Stimulated activated CD4-positive, alpha-beta T cell treated with anti-CD3 and anti-CD28 coated beads, Interleukin-2, amount 100 ng/mL, for 48 hours (primary cell): ENCODE results near the gene PCDHA9.
A peak's percentile ranks its signal among the peaks of the same experiment; 100 is the strongest.
"Not testable (repeated sequence)": the region's sequence is repeated elsewhere in the genome, so short reads cannot be mapped to it uniquely, and the experiment has no call there.

Source experiments
- DNase-seq, 2 donors: peaks; one replicate each; pipeline ENCODE4 v3.0.0-alpha.2; 2020

Gene PCDHA9

DNA sequence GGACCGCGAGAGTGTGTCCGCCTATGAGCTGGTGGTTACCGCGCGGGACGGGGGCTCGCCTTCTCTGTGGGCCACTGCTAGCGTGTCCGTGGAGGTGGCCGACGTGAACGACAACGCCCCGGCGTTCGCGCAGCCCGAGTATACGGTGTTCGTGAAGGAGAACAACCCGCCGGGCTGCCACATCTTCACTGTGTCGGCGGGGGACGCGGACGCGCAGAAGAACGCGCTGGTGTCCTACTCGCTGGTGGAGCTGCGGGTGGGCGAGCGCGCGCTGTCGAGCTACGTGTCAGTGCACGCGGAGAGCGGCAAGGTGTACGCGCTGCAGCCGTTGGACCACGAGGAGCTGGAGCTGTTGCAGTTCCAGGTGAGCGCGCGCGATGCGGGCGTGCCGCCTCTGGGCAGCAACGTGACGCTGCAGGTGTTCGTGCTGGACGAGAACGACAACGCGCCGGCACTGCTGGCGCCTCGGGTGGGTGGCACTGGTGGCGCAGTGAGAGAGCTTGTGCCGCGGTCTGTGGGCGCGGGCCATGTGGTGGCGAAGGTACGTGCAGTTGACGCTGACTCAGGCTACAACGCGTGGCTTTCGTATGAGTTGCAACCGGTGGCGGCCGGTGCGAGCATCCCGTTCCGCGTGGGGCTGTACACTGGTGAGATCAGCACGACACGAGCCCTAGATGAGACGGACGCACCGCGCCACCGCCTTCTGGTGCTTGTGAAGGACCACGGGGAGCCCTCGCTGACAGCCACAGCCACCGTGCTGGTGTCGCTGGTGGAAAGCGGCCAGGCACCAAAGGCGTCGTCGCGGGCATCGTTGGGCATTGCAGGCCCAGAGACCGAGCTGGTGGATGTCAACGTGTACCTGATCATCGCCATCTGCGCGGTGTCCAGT lies 12.3 kb upstream of the PCDHA9 start:
- no peak for DNase-seq

DNA sequence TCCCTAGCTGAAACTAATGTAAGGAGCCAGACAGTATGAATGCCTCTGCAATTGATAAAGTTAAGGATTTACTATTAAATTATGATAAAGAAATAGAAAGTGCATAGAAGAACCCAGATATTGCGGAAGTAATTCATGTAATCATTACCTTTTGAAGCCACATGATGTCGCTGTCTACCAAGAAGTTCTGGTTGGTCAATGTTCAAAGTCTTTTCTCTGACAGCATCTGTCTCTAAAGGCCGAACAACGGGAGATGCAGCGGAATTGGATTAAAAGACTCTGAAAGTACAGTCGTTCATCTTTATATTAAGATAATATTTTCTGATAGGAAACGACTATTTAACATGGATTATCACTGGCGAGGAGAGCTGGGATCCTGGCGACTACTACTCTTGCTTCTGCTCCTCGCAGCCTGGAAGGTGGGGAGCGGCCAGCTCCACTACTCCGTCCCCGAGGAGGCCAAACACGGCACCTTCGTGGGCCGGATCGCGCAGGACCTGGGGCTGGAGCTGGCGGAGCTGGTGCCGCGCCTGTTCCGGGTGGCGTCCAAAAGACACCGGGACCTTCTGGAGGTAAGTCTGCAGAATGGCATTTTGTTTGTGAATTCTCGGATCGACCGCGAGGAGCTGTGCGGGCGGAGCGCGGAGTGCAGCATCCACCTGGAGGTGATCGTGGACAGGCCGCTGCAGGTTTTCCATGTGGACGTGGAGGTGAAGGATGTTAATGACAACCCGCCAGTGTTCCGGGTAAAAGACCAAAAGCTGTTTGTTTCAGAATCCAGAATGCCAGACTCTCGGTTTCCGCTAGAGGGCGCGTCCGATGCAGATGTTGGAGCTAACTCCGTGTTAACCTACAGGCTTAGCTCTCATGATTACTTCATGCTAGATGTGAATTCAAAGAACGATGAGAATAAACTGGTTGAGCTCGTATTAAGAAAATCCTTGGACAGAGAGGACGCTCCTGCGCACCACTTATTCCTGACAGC lies 6.9 kb upstream of the PCDHA9 start, which contains the start of gene PCDHA8:
PCDHA8 (plus strand) TSS at position 210 of the 985 bp plus-strand sequence; CDS start at position 345, 135 bp downstream.
- DNase-seq: peak in 1 of 2 donors; percentile 24

DNA sequence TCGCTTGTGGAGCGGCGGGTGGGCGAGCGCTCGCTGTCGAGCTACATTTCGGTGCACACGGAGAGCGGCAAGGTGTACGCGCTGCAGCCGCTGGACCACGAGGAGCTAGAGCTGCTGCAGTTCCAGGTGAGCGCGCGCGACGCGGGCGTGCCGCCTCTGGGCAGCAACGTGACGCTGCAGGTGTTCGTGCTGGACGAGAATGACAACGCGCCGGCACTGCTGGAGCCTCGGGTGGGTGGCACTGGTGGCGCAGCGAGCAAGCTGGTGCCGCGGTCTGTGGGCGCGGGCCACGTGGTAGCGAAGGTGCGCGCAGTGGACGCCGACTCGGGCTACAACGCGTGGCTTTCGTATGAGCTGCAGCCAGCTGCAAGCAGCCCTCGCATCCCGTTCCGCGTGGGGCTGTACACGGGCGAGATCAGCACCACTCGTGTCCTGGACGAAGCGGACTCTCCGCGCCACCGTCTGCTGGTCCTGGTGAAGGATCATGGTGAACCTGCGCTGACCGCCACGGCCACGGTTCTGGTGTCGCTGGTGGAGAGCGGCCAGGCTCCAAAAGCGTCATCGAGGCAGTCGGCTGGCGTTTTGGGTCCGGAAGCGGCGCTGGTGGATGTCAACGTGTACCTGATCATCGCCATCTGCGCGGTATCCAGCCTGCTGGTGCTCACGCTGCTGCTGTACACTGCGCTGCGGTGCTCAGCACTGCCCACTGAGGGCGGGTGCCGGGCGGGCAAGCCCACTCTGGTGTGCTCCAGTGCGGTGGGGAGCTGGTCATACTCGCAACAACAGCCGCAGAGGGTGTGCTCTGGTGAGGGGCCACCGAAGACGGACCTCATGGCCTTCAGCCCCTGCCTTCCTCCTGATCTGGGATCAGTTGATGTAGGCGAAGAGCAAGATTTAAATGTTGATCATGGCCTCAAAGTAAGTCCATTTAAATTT lies 5.1 kb upstream of the PCDHA9 start:
- DNase-seq: no peak

DNA sequence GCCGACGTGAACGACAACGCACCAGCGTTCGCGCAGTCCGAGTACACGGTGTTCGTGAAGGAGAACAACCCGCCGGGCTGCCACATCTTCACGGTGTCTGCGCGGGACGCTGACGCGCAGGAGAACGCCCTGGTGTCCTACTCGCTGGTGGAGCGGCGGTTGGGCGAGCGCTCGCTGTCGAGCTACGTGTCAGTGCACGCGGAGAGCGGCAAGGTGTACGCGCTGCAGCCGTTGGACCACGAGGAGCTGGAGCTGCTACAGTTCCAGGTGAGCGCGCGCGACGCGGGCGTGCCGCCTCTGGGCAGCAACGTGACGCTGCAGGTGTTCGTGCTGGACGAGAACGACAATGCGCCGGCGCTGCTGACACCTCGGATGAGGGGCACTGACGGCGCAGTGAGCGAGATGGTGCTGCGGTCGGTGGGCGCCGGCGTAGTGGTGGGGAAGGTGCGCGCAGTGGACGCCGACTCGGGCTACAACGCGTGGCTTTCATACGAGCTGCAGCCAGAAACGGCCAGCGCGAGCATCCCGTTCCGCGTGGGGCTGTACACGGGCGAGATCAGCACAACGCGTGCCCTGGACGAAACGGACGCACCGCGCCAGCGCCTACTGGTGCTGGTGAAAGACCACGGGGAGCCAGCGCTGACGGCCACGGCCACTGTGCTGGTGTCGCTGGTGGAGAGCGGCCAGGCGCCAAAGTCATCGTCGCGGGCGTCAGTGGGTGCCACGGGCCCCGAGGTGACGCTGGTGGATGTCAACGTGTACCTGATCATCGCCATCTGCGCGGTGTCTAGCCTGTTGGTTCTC lies 1.9 kb downstream of the PCDHA9 start:
- not testable (repeated sequence) for DNase-seq

DNA sequence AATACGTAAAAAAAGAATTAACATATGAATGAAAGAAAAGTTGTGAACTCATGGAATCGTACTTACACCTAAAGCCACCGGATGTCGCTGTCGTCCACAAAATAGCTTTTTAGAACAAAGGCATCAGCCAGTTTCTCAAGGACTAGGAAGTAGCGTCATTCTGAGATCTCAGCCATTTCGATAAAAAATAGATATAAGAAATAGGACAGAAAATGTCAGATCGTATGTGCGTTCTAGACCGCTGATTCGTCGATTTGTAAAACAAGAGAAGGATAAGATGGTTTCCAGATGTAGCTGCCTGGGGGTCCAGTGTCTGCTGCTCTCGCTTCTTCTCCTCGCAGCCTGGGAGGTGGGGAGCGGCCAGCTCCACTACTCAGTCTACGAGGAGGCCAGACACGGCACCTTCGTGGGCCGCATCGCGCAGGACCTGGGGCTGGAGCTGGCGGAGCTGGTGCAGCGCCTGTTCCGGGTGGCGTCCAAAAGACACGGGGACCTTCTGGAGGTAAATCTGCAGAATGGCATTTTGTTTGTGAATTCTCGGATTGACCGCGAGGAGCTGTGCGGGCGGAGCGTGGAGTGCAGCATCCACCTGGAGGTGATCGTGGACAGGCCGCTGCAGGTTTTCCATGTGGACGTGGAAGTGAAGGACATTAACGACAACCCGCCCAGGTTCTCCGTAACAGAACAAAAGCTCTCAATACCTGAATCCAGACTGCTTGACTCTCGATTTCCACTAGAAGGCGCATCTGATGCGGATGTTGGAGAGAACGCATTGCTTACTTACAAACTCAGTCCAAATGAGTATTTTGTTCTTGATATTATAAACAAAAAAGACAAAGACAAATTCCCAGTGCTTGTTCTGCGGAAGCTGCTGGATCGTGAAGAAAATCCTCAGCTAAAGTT lies 7.8 kb downstream of the PCDHA9 start, which contains the start of gene PCDHA10:
PCDHA10 (plus strand) TSS at position 126 of the 903 bp plus-strand sequence; CDS start at position 278, 152 bp downstream.
- DNase-seq: no peak

DNA sequence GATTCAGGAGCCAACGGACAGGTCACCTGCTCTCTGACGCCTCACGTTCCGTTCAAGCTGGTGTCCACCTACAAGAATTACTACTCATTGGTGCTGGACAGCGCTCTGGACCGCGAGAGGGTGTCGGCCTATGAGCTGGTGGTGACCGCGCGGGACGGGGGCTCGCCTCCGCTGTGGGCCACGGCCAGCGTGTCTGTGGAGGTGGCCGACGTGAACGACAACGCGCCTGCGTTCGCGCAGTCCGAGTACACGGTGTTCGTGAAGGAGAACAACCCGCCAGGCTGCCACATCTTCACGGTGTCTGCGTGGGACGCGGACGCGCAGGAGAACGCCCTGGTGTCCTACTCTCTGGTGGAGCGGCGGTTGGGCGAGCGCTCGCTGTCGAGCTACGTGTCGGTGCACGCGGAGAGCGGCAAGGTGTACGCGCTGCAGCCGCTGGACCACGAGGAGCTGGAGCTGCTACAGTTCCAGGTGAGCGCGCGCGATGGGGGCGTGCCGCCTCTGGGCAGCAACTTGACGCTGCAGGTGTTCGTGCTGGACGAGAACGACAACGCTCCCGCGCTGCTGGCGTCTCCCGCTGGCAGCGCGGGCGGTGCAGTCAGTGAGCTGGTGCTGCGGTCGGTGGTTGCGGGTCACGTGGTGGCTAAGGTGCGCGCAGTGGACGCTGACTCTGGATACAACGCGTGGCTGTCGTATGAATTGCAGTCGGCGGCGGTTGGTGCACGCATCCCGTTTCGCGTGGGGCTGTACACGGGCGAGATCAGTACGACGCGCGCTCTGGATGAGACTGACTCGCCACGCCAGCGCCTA lies 9.2 kb downstream of the PCDHA9 start:
- no peak for DNase-seq

DNA sequence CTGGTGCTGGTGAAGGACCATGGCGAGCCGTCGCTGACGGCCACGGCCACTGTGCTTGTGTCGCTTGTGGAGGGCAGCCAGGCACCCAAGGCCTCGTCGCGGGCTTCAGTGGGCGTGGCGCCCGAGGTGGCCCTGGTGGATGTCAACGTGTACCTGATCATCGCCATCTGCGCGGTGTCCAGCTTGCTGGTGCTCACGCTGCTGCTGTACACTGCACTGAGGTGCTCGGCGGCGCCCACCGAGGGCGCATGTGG lies 9.7 kb downstream of the PCDHA9 start:
- no peak for DNase-seq

DNA sequence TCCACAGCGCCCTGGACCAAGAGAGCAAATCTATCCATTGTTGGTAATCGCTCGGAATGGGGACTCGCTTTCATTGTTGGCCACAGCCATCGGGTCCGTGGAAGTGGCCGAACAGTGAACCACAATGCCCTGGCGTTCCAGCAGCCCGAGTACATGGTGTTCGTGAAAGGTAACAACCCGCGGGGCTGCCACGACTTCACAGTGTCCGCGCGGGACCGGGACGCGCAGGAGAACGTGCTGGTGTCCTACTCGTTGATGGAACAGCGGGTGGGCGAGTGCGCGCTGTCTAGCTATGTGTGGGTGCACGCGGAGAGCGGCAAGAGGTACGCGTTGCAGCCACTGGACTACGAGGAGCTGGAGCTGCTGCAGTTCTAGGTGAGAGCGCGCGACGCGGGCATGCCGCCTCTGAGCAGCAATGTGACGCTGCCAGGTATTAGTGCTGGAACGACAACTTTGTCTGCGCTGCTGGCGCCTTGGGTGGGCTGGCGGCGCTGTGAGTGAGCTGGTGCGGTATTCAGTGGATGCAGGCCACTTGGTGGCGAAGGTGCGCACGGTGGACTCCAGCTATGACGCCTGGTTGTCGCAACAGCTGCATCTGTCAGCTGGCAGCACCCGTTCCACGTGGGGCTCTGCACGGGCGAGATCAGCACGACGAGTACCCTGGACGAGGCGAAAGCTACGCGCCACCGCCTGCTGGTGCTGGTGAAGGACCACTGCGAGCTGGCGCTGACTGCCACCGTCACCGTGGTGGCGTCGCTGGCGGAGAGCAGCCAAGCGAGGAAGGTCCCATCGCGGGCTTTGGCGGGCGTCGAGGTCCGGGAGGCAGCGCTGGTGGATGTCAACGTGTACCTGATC lies 14.5 kb downstream of the PCDHA9 start:
- DNase-seq: no peak

DNA sequence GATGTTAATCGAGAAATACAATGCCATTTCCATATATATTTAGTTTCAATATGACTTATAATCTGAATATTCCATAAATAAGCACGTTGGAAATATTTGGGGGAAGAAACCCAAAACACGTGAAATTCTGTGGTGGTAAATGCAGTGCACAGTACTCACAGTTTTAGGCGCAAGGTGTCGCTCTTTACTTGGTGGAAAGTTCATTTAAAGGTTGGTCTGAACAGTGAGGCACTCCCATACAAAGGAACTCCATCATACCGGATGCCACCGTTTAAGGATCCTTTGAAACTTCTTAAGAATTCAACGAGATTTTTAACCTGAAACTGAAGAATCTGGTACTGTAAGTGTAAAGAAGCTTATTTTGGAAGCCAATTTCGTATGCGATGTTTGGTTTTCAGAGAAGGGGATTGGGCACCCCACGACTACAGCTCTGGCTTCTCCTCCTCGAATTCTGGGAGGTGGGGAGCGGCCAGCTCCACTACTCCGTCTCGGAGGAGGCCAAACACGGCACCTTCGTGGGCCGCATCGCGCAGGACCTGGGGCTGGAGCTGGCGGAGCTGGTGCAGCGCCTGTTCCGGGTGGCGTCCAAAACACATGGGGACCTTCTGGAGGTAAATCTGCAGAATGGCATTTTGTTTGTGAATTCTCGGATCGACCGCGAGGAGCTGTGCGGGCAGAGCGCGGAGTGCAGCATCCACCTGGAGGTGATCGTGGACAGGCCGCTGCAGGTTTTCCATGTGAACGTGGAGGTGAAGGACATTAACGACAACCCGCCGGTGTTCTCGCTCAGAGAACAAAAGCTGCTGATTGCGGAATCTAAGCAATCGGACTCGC lies 20.8 kb downstream of the PCDHA9 start, which contains the start of gene PCDHA11:
PCDHA11 (plus strand) TSS at position 237 of the 834 bp plus-strand sequence; CDS start at position 384, 147 bp downstream.
- DNase-seq: no peak

DNA sequence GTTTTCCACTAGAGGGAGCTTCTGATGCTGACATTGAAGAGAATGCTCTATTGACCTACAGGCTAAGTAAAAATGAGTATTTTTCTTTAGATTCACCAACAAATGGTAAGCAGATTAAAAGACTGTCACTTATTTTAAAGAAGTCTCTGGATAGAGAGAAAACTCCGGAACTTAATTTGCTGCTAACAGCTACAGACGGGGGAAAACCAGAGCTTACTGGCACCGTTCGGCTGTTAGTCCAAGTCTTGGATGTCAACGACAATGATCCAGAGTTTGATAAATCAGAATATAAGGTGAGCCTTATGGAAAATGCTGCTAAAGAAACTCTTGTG lies 21.3 kb downstream of the PCDHA9 start:
- no peak for DNase-seq

DNA sequence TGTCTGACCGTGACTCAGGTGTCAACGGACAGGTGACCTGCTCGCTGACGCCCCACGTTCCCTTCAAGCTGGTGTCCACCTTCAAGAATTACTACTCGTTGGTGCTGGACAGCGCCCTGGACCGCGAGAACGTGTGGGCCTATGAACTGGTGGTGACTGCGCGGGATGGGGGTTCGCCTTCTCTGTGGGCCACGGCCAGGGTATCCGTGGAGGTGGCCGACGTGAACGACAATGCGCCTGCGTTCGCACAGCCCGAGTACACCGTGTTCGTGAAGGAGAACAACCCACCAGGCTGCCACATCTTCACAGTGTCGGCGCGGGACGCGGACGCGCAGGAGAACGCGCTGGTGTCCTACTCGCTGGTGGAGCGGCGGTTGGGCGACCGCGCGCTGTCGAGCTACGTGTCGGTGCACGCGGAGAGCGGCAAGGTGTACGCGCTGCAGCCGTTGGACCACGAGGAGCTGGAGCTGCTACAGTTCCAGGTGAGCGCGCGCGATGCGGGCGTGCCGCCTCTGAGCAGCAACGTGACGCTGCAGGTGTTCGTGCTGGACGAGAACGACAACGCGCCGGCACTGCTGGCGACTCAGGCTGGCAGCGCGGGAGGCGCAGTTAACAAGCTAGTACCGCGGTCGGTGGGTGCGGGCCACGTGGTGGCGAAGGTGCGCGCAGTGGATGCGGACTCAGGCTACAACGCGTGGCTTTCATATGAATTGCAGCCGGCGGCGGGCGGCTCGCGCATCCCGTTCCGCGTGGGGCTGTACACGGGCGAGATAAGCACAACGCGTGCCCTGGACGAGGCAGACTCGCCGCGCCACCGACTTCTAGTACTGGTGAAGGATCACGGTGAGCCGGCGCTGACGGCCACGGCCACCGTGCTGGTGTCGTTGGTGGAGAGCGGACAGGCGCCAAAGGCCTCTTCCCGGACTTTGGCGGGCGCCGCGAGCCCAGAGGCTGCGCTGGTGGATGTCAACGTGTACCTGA lies 22.3 kb downstream of the PCDHA9 start:
- no peak for DNase-seq

DNA sequence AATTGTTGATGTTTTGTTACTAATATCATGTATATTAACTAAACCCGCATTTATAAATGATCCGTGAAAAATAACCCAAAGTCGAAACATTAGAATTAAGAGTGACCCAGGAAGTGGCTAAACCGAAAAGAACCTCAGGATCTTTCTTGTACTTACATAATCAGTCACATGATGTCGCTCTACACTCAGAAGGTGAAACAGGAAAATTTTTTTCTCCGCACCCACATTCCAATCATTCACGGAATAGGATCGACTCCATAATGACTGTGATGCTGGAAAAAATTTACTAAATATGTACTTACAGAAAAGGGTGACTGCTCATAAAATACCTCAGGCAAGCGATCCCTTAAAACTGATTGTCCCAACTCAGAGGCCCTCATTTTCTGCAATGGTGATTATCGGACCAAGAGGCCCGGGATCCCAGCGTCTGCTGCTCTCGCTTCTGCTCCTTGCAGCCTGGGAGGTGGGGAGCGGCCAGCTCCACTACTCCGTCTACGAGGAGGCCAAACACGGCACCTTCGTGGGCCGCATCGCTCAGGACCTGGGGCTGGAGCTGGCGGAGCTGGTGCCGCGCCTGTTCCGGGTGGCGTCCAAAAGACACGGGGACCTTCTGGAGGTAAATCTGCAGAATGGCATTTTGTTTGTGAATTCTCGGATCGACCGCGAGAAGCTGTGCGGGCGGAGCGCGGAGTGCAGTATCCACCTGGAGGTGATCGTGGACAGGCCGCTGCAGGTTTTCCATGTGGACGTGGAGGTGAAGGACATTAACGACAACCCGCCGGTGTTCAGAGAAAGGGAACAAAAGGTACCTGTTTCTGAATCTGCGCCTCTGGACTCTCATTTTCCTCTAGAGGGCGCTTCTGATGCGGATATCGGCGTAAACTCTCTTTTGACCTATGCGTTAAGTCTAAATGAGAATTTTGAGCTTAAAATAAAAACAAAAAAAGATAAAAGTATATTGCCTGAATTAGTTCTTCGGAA lies 27.2 kb downstream of the PCDHA9 start, which contains the start of gene PCDHA12:
PCDHA12 (plus strand) TSS at position 224 of the 981 bp plus-strand sequence; CDS start at position 389, 165 bp downstream.
- no peak for DNase-seq

DNA sequence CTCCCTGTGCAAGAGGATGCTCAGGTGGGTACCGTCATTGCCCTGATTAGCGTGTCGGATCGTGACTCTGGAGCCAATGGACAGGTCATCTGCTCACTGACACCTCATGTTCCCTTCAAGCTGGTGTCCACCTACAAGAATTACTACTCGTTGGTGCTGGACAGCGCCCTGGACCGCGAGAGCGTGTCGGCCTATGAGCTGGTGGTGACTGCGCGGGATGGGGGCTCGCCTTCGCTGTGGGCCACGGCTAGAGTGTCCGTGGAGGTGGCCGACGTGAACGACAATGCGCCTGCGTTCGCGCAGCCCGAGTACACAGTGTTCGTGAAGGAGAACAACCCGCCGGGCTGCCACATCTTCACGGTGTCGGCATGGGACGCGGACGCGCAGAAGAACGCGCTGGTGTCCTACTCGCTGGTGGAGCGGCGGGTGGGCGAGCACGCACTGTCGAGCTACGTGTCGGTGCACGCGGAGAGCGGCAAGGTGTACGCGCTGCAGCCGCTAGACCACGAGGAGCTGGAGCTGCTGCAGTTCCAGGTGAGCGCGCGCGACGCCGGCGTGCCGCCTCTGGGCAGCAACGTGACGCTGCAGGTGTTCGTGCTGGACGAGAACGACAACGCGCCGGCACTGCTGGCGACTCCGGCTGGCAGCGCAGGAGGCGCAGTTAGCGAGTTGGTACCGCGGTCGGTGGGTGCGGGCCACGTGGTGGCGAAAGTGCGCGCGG lies 28.5 kb downstream of the PCDHA9 start:
- DNase-seq: not testable (repeated sequence)

DNA sequence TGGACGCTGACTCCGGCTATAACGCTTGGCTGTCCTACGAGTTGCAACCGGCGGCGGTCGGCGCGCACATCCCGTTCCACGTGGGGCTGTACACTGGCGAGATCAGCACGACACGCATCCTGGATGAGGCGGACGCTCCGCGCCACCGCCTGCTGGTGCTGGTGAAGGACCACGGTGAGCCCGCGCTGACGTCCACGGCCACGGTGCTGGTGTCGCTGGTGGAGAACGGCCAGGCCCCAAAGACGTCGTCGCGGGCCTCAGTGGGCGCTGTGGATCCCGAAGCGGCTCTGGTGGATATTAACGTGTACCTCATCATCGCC lies 29.0 kb downstream of the PCDHA9 start:
- DNase-seq: no peak
